Astrocyte (in vitro differentiated cells and primary cell): ENCODE data around the gene HSD17B8. TPM values are rescaled to one million over a fixed set of nuclear protein-coding genes. Genes with fewer than 3 reads are reported as not detected.

Source experiments
- DNase-seq: peaks from one replicate; pipeline ENCODE4 v3.0.0-alpha.2; 2010; ENCODE audit warnings: low read depth
- FAIRE-seq: peaks from 2 replicates; lab custom pipeline; 2011; peaks lifted over from hg19 to GRCh38; lab: Jason Lieb, UNC
- H2AFZ ChIP-seq: 2 replicates; pipeline ENCODE4 v1.6.0; 2012; ENCODE audit warnings: low read depth, low read length, inconsistent platforms
- H3K27ac ChIP-seq: 2 replicates; pipeline ENCODE4 v1.5.1; 2011; ENCODE audit warnings: low read depth, low read length, inconsistent platforms
- H3K27me3 ChIP-seq: 2 replicates; pipeline ENCODE4 v1.6.0; 2011; ENCODE audit warnings: low read length, inconsistent platforms; ENCODE audit not compliant: insufficient read depth
- H3K36me3 ChIP-seq: 2 replicates; pipeline ENCODE4 v1.5.1; 2011; ENCODE audit warnings: low read length, inconsistent platforms; ENCODE audit not compliant: insufficient read depth
- H3K4me1 ChIP-seq: 2 replicates; pipeline ENCODE4 v1.5.1; 2011; ENCODE audit warnings: low read length, inconsistent platforms; ENCODE audit not compliant: insufficient read depth
- H3K4me2 ChIP-seq: 2 replicates; pipeline ENCODE4 v1.6.0; 2012; ENCODE audit warnings: low read length, inconsistent platforms
- H3K4me3 ChIP-seq: 2 replicates; pipeline ENCODE4 v1.5.1; 2011; ENCODE audit warnings: low read depth, mild to moderate bottlenecking, low read length, inconsistent platforms; ENCODE audit not compliant: insufficient read depth
- H3K79me2 ChIP-seq: 2 replicates; pipeline ENCODE4 v1.6.0; 2012; ENCODE audit warnings: mild to moderate bottlenecking, low read length, inconsistent platforms; ENCODE audit not compliant: insufficient read depth
- H3K9ac ChIP-seq: 2 replicates; pipeline ENCODE4 v1.6.0; 2012; ENCODE audit warnings: mild to moderate bottlenecking, low read length, inconsistent platforms
- H3K9me3 ChIP-seq: 2 replicates; pipeline ENCODE4 v1.5.1; 2012; ENCODE audit warnings: low read depth, mild to moderate bottlenecking, low read length, inconsistent platforms; ENCODE audit not compliant: insufficient read depth
- H4K20me1 ChIP-seq: 2 replicates; pipeline ENCODE4 v1.6.0; 2012; ENCODE audit warnings: low read length, inconsistent platforms; ENCODE audit not compliant: insufficient read depth
- H3K27ac Mint-ChIP-seq: one replicate; pipeline ENCODE4 v1.8.0; 2021; ENCODE audit warnings: mild to moderate bottlenecking, mixed read lengths; ENCODE audit not compliant: unreplicated experiment
- H3K27me3 Mint-ChIP-seq: one replicate; pipeline ENCODE4 v1.8.0; 2021; ENCODE audit warnings: low read depth, mixed read lengths; ENCODE audit not compliant: unreplicated experiment
- H3K36me3 Mint-ChIP-seq: one replicate; pipeline ENCODE4 v1.8.0; 2021; ENCODE audit warnings: low read depth, mixed read lengths; ENCODE audit not compliant: unreplicated experiment
- H3K4me1 Mint-ChIP-seq: one replicate; pipeline ENCODE4 v1.8.0; 2021; ENCODE audit warnings: low read depth, mixed read lengths; ENCODE audit not compliant: unreplicated experiment
- H3K4me3 Mint-ChIP-seq: one replicate; pipeline ENCODE4 v1.8.0; 2021; ENCODE audit warnings: mild to moderate bottlenecking, moderate library complexity, mixed read lengths; ENCODE audit not compliant: unreplicated experiment
- H3K9me3 Mint-ChIP-seq: one replicate; pipeline ENCODE4 v1.8.0; 2021; ENCODE audit warnings: mild to moderate bottlenecking, mixed read lengths; ENCODE audit not compliant: unreplicated experiment
- CTCF ChIP-seq: IDR thresholded peaks from 2 replicates; pipeline ENCODE4 v1.5.1; 2011; ENCODE audit warnings: low read depth, mild to moderate bottlenecking, inconsistent platforms, low read length, moderate library complexity; ENCODE audit not compliant: insufficient read depth
- EZH2 ChIP-seq: IDR thresholded peaks from 2 replicates; pipeline ENCODE4 v1.6.1; 2012; ENCODE audit warnings: mild to moderate bottlenecking, low read length, inconsistent platforms; ENCODE audit not compliant: insufficient read depth
- total RNA-seq: library from RNA; stranded (reverse); gene quantifications from 2 replicates; pipeline ENCODE4 v1.2.1, GENCODE V29; 2021

Gene HSD17B8
- total RNA-seq, 1 donor from 2014 or later = 2.1 TPM

- no peaks in the 10 kb centered on the region for H3K27me3 ChIP-seq
- H4K20me1 ChIP-seq = peaks cover 13% of the 10 kb centered on the region
These were observed 8.9 kb downstream of the HSD17B8 start for GRCh38 chr6:33213166-33213988.

GRCh38 chr6:33213989-33214335, 9.5 kb downstream of the HSD17B8 start:
- peaks cover 2% of the 10 kb centered on the region for H3K9me3 Mint-ChIP-seq
- no peak overlapping the region for H3K27ac ChIP-seq
- H3K4me2 ChIP-seq = peak overlapping the region; percentile 90
- peak overlapping the region; percentile 60 for H3K9ac ChIP-seq
- FAIRE-seq = no peak
- H3K36me3 ChIP-seq = peaks cover 13% of the 10 kb centered on the region
- H3K27ac Mint-ChIP-seq = no peak overlapping the region
- DNase-seq = no peak
- no peaks in the 10 kb centered on the region for H3K9me3 ChIP-seq
- TF ChIP-seq EZH2 = no peak
- TF ChIP-seq CTCF = no peak
- H3K4me3 ChIP-seq = peak overlapping the region; percentile 60
- H4K20me1 ChIP-seq = peaks cover 10% of the 10 kb centered on the region
- H3K27me3 ChIP-seq = no peaks in the 10 kb centered on the region
- peaks cover 6% of the 10 kb centered on the region for H3K4me1 Mint-ChIP-seq
- peak overlapping the region; percentile 85 for H3K4me3 Mint-ChIP-seq
- H3K79me2 ChIP-seq = peaks cover 14% of the 10 kb centered on the region
- H2AFZ ChIP-seq = peak overlapping the region; percentile 85
- H3K27me3 Mint-ChIP-seq = peaks cover 36% of the 10 kb centered on the region
- peaks cover 15% of the 10 kb centered on the region for H3K36me3 Mint-ChIP-seq
- H3K4me1 ChIP-seq = peaks cover 9% of the 10 kb centered on the region

More at GRCh38 chr6:33213166-33213988, 8.9 kb downstream of the HSD17B8 start:
- H3K36me3 Mint-ChIP-seq = peaks cover 15% of the 10 kb centered on the region
- H3K27me3 Mint-ChIP-seq = peaks cover 33% of the 10 kb centered on the region
- FAIRE-seq (no peak), DNase-seq (no peak)
- Histone ChIP-seq H3K79me2 (peaks cover 17% of the 10 kb centered on the region), H3K4me1 (peaks cover 9% of the 10 kb centered on the region), H3K4me3 (peak overlapping the region; percentile 60), H3K27ac (no peak overlapping the region), H3K4me2 (peak overlapping the region; percentile 90), H3K36me3 (peaks cover 13% of the 10 kb centered on the region), H3K9ac (peak overlapping the region; percentile 60), H2AFZ (peak overlapping the region; percentile 85), H3K9me3 (no peaks in the 10 kb centered on the region)
- peaks cover 6% of the 10 kb centered on the region for H3K4me1 Mint-ChIP-seq
- TF ChIP-seq CTCF (no peak), EZH2 (no peak)
- peak overlapping the region; percentile 69 for H3K27ac Mint-ChIP-seq
- H3K9me3 Mint-ChIP-seq = peaks cover 2% of the 10 kb centered on the region
- peak overlapping the region; percentile 85 for H3K4me3 Mint-ChIP-seq
